HepG2 (cell line): ENCODE data around the gene MIDN. TPM values are rescaled to one million over a fixed set of nuclear protein-coding genes. Genes with fewer than 3 reads are reported as not detected.

ENCODE experiments used
- ATF2 ChIP-seq: sonication (generic); formaldehyde crosslinking; IDR thresholded peaks from 2 replicates; pipeline ENCODE4 v1.4.0; 2020; ENCODE audit warnings: missing genetic modification reagents
- ATF7-NPFF ChIP-seq: sonication (generic); formaldehyde crosslinking; IDR thresholded peaks from 2 replicates; pipeline ENCODE4 v1.8.1; 2023; ENCODE audit warnings: mild to moderate bottlenecking, low read depth, missing genetic modification reagents, moderate library complexity
- CREB1 ChIP-seq, 2 experiments: fragments of 450-650 bp in 1 of 2; IDR thresholded peaks; 2 replicates each; pipeline ENCODE4 v1.6.1; 2016 to 2017; ENCODE audit warnings: control low read depth in 1 of 2, mild to moderate bottlenecking in 1 of 2, missing compliant biosample characterization in 1 of 2, missing genetic modification characterization in 1 of 2
- DMTF1 ChIP-seq: sonication (generic); formaldehyde crosslinking; IDR thresholded peaks from 2 replicates; pipeline ENCODE4 v1.4.0; 2020; ENCODE audit warnings: mild to moderate bottlenecking, missing genetic modification reagents
- ELF3 ChIP-seq: IDR thresholded peaks from 2 replicates; pipeline ENCODE4 v1.6.1; 2016; ENCODE audit warnings: missing genetic modification reagents, missing compliant biosample characterization
- FOXO4 ChIP-seq: sonication (generic); formaldehyde crosslinking; conservative IDR thresholded peaks from 2 replicates; pipeline ENCODE4 v1.8.1; 2023; ENCODE audit warnings: missing genetic modification reagents
- GATAD1 ChIP-seq: IDR thresholded peaks from 2 replicates; pipeline ENCODE4 v1.6.1; 2016; ENCODE audit warnings: missing genetic modification reagents, missing compliant biosample characterization
- HBP1 ChIP-seq: IDR thresholded peaks from 2 replicates; pipeline ENCODE4 v1.6.1; 2016; ENCODE audit warnings: low read depth, control low read depth
- NFRKB ChIP-seq: fragments of 450-650 bp; IDR thresholded peaks from 2 replicates; pipeline ENCODE4 v1.6.1; 2017
- NFYC ChIP-seq: IDR thresholded peaks from 2 replicates; pipeline ENCODE4 v1.6.1; 2016; ENCODE audit warnings: missing genetic modification reagents, missing compliant biosample characterization
- RARA ChIP-seq: IDR thresholded peaks from 2 replicates; pipeline ENCODE4 v1.6.1; 2016; ENCODE audit warnings: missing genetic modification reagents, missing compliant biosample characterization
- RFX5 ChIP-seq: IDR thresholded peaks from 2 replicates; pipeline ENCODE4 v1.6.1; 2011; ENCODE audit warnings: low read depth, low read length, improper control_type of control experiment
- YEATS4 ChIP-seq: sonication (generic); formaldehyde crosslinking; IDR thresholded peaks from 2 replicates; pipeline ENCODE4 v1.4.0; 2020; ENCODE audit warnings: missing genetic modification reagents, borderline replicate concordance
- ZBED4 ChIP-seq: sonication (generic); formaldehyde crosslinking; IDR thresholded peaks from 2 replicates; pipeline ENCODE4 v1.4.0; 2020; ENCODE audit warnings: missing genetic modification reagents, borderline replicate concordance
- ZBTB42 ChIP-seq: sonication (generic); formaldehyde crosslinking; IDR thresholded peaks from 2 replicates; pipeline ENCODE4 v1.5.0; 2020; ENCODE audit warnings: mild to moderate bottlenecking, missing genetic modification reagents
- ZMYM2 ChIP-seq: sonication (generic); formaldehyde crosslinking; IDR thresholded peaks from 2 replicates; pipeline ENCODE4 v1.8.0; 2022; ENCODE audit warnings: mild to moderate bottlenecking, missing genetic modification reagents
- ZNF121 ChIP-seq: sonication (generic); formaldehyde crosslinking; IDR thresholded peaks from 2 replicates; pipeline ENCODE4 v1.5.0; 2020; ENCODE audit warnings: mild to moderate bottlenecking, missing genetic modification reagents
- ZNF598 ChIP-seq: sonication (generic); formaldehyde crosslinking; IDR thresholded peaks from 2 replicates; pipeline ENCODE4 v1.5.1; 2020; ENCODE audit warnings: mild to moderate bottlenecking, missing genetic modification reagents, borderline replicate concordance
- polyA plus RNA-seq, 8 experiments: library from polyadenylated mRNA; depleted of rRNA in 3 of 8; stranded (reverse) in 7 of 8; unstranded in 1 of 8; fragments of >200 nt; fragmentation: Illumina TruSeq in 4 of 8; extraction: Trizol in 4 of 8; gene quantifications; 2 replicates each; pipeline versions ENCODE4 v1.2.1 to v1.2.3, GENCODE V29; 2011 to 2016; ENCODE audit warnings: low read depth in 4 of 8, missing spikeins in 1 of 8, mixed read lengths in 1 of 8; ENCODE audit not compliant: insufficient read depth in 1 of 8
- total RNA-seq, 5 experiments: library from RNA; depleted of rRNA; stranded (reverse); fragments of >200 nt; fragmentation: Illumina TruSeq; extraction: Trizol; gene quantifications; 2 replicates each; pipeline ENCODE4 v1.2.3, GENCODE V29; 2016; ENCODE audit warnings: low read depth in 1 of 5

Gene MIDN
- total and polyA plus RNA-seq, 2 of the 13 experiments (the other 11 are each of a cell fraction or from before 2014, with no cell fraction given), result 8.4 to 18.0 TPM

GRCh38 chr19:1290703-1291651, 42.6 kb downstream of the MIDN start (continued):
- 0 out of 2 replicates have a peak, but pooled peaks have one; percentile 23 for TF ChIP-seq CREB1 (IDR thresholded peaks at IDR 0.05)
- TF ChIP-seq CREB1 (CRISPR knock-in tag; IDR thresholded peaks at IDR 0.05), result no peak
- no peak for TF ChIP-seq RFX5
- TF ChIP-seq DMTF1, result no peak
- TF ChIP-seq ZNF121 (CRISPR knock-in tag), result 0 out of 2 replicates have a peak, but pooled peaks have one; percentile 57
- peak; percentile 82; the same call in 1 of the 2 replicates for TF ChIP-seq YEATS4 (CRISPR knock-in tag)
- TF ChIP-seq ZBED4, result peak; percentile 53; the same call in 1 of the 2 replicates
- TF ChIP-seq GATAD1 (CRISPR knock-in tag), result peak; percentile 80
- TF ChIP-seq ZBTB42 (CRISPR knock-in tag), result no peak
- TF ChIP-seq RARA (CRISPR knock-in tag), result peak; percentile 91
- TF ChIP-seq FOXO4 (CRISPR knock-in tag), result no peak
- TF ChIP-seq HBP1 (CRISPR knock-in tag), result no peak
- peak; percentile 63; the same call in 1 of the 2 replicates for TF ChIP-seq ATF2 (CRISPR knock-in tag)
- TF ChIP-seq ATF7-NPFF (CRISPR knock-in tag), result peak; percentile 60; the same call in 1 of the 2 replicates
- no peak for TF ChIP-seq NFYC (CRISPR knock-in tag)
- TF ChIP-seq ZMYM2 (CRISPR knock-in tag), result 0 out of 2 replicates have a peak, but pooled peaks have one; percentile 7
- peak; percentile 99 for TF ChIP-seq ELF3
- TF ChIP-seq NFRKB, result no peak
- 0 out of 2 replicates have a peak, but pooled peaks have one; percentile 27 for TF ChIP-seq ZNF598 (CRISPR knock-in tag)
